H1 (cell line): ENCODE measurements around the gene DLG1. TPM values are rescaled to one million over a fixed set of nuclear protein-coding genes. Genes with fewer than 3 reads are reported as not detected.

Experiments
- CTCF ChIA-PET: fragments of 300-600 bp; sonication (Branson Sonifier 250); formaldehyde crosslinking; loops from one replicate; lab custom pipeline; 2021; ENCODE audit not compliant: partially characterized antibody; lab: Charles Lee
- POLR2A ChIA-PET: fragments of 300-600 bp; sonication (Branson Sonifier 250); formaldehyde crosslinking; loops from one replicate; lab custom pipeline; 2021; ENCODE audit warnings: inconsistent platforms; ENCODE audit not compliant: partially characterized antibody; lab: Charles Lee
- DNase-seq, 2 experiments: peaks; one replicate each; pipeline versions ENCODE4 v3.0.0 to v3.0.0-alpha.2; 2010 to 2022; ENCODE audit warnings: low spot score in 2 of 2, low read depth in 1 of 2, mixed read lengths in 1 of 2
- FAIRE-seq: peaks from 2 replicates; lab custom pipeline; 2011; peaks lifted over from hg19 to GRCh38; lab: Jason Lieb, UNC
- H2AFZ ChIP-seq: 2 replicates; pipeline ENCODE4 v1.8.1; 2012; ENCODE audit warnings: low read length, inconsistent platforms
- H2AK5ac ChIP-seq: 2 replicates; pipeline ENCODE4 v1.6.1; 2013; ENCODE audit warnings: low read depth, low read length
- H2BK120ac ChIP-seq: replicated peaks from 2 replicates; pipeline ENCODE3; 2013; ENCODE audit warnings: low read depth, low read length, inconsistent platforms
- H2BK12ac ChIP-seq: 2 replicates; pipeline ENCODE4 v1.6.1; 2013; ENCODE audit warnings: low read depth, low read length
- H2BK15ac ChIP-seq: 2 replicates; pipeline ENCODE4 v1.6.1; 2013; ENCODE audit warnings: low read length
- H2BK20ac ChIP-seq: 2 replicates; pipeline ENCODE4 v1.6.1; 2013; ENCODE audit warnings: low read length
- H2BK5ac ChIP-seq: 2 replicates; pipeline ENCODE4 v1.6.1; 2013; ENCODE audit warnings: low read depth, low read length
- H3K14ac ChIP-seq: 2 replicates; pipeline ENCODE4 v1.6.1; 2013; ENCODE audit warnings: inconsistent platforms; ENCODE audit not compliant: insufficient read length
- H3K18ac ChIP-seq: 2 replicates; pipeline ENCODE4 v1.6.1; 2013; ENCODE audit warnings: low read length; ENCODE audit errors: extremely low read depth
- H3K23ac ChIP-seq: 2 replicates; pipeline ENCODE4 v1.6.1; 2013; ENCODE audit warnings: inconsistent platforms; ENCODE audit not compliant: insufficient read length
- H3K23me2 ChIP-seq: 2 replicates; pipeline ENCODE4 v1.6.1; 2013; ENCODE audit warnings: low read depth, low read length
- H3K27ac ChIP-seq: 2 replicates; pipeline ENCODE4 v1.6.1; 2011; ENCODE audit warnings: low read depth, low read length, inconsistent platforms
- H3K27me3 ChIP-seq, 4 experiments: replicated peaks in 1 of 4; 1 replicate in 1 of 4; 2 replicates in 3 of 4; pipeline versions ENCODE4 v1.6.1 to v1.8.1; 2011 to 2013; ENCODE audit warnings: low read length in 3 of 4, mild to moderate bottlenecking in 3 of 4, inconsistent platforms in 2 of 4, mixed read lengths in 2 of 4, moderate library complexity in 1 of 4; ENCODE audit not compliant: control insufficient read depth in 3 of 4, insufficient read depth in 3 of 4; ENCODE audit errors: extremely low read depth in 1 of 4
- H3K36me3 ChIP-seq, 4 experiments: 2 replicates each; pipeline versions ENCODE4 v1.6.1 to v1.8.1; 2011 to 2013; ENCODE audit warnings: mild to moderate bottlenecking in 4 of 4, low read length in 3 of 4, moderate library complexity in 2 of 4, control low read depth in 1 of 4, inconsistent platforms in 1 of 4; ENCODE audit not compliant: insufficient read depth in 4 of 4, control insufficient read depth in 2 of 4
- H3K4ac ChIP-seq: replicated peaks from 2 replicates; pipeline ENCODE3; 2013; ENCODE audit warnings: low read length, low read depth, mixed read lengths, inconsistent platforms; ENCODE audit not compliant: insufficient read length
- H3K4me1 ChIP-seq, 4 experiments: replicated peaks in 1 of 4; 1 replicate in 1 of 4; 2 replicates in 3 of 4; pipeline versions ENCODE4 v1.6.1 to v1.8.1; 2011 to 2013; ENCODE audit warnings: low read length in 3 of 4, inconsistent platforms in 2 of 4, mixed read lengths in 1 of 4; ENCODE audit not compliant: insufficient read depth in 4 of 4, control insufficient read depth in 3 of 4
- H3K4me2 ChIP-seq, 2 experiments: 2 replicates each; pipeline versions ENCODE4 v1.6.1 to v1.8.1; 2011 to 2013; ENCODE audit warnings: low read depth in 2 of 2, low read length in 2 of 2, control low read depth in 1 of 2, inconsistent platforms in 1 of 2, mild to moderate bottlenecking in 1 of 2; ENCODE audit not compliant: insufficient read depth in 1 of 2
- H3K4me3 ChIP-seq, 4 experiments: fragments of 200-600, 300-600 bp in 1 of 4; sonication (generic), shearing (Covaris generic), sonication (Bioruptor Twin) in 1 of 4; 2 replicates each; pipeline versions ENCODE4 v1.5.1 to v1.8.1; 2011 to 2016; ENCODE audit warnings: low read length in 4 of 4, low read depth in 3 of 4, control low read depth in 2 of 4, inconsistent platforms in 2 of 4, mild to moderate bottlenecking in 2 of 4, mixed read lengths in 1 of 4, moderate library complexity in 1 of 4; ENCODE audit not compliant: insufficient read depth in 2 of 4; ENCODE audit errors: extremely low read depth in 1 of 4
- H3K56ac ChIP-seq: replicated peaks from 2 replicates; pipeline ENCODE3; 2013; ENCODE audit warnings: low read depth, mild to moderate bottlenecking, mixed read lengths, low read length, inconsistent platforms; ENCODE audit not compliant: insufficient read length
- H3K79me1 ChIP-seq: 2 replicates; pipeline ENCODE4 v1.6.1; 2013; ENCODE audit warnings: low read depth, low read length, control low read depth
- H3K79me2 ChIP-seq, 2 experiments: 2 replicates each; pipeline versions ENCODE4 v1.6.1 to v1.8.1; 2012 to 2013; ENCODE audit warnings: low read length in 2 of 2, mild to moderate bottlenecking in 2 of 2, inconsistent platforms in 1 of 2; ENCODE audit not compliant: insufficient read depth in 2 of 2, control insufficient read depth in 1 of 2
- H3K9ac ChIP-seq, 4 experiments: replicated peaks in 1 of 4; 1 replicate in 1 of 4; 2 replicates in 3 of 4; pipeline versions ENCODE4 v1.6.1 to v1.8.1; 2011 to 2013; ENCODE audit warnings: low read depth in 3 of 4, low read length in 3 of 4, control low read depth in 2 of 4, mild to moderate bottlenecking in 2 of 4, moderate library complexity in 2 of 4, inconsistent platforms in 1 of 4; ENCODE audit errors: extremely low read depth in 1 of 4
- H3K9me3 ChIP-seq, 2 experiments: 2 replicates each; pipeline versions ENCODE4 v1.6.1 to v1.8.1; 2012 to 2013; ENCODE audit warnings: mild to moderate bottlenecking in 2 of 2, moderate library complexity in 2 of 2, control low read depth in 1 of 2, inconsistent platforms in 1 of 2, low read depth in 1 of 2, low read length in 1 of 2, mixed read lengths in 1 of 2; ENCODE audit not compliant: insufficient read depth in 2 of 2
- H4K20me1 ChIP-seq, 2 experiments: replicated peaks in 1 of 2; 2 replicates each; pipeline versions ENCODE3 to v1.8.1; 2011 to 2013; ENCODE audit warnings: inconsistent platforms in 2 of 2, low read length in 2 of 2, mild to moderate bottlenecking in 1 of 2; ENCODE audit not compliant: insufficient read depth in 2 of 2, control insufficient read depth in 1 of 2
- H4K5ac ChIP-seq: 2 replicates; pipeline ENCODE4 v1.6.1; 2013; ENCODE audit warnings: low read length, low read depth, mixed read lengths, inconsistent platforms; ENCODE audit not compliant: insufficient read length
- H4K8ac ChIP-seq: 2 replicates; pipeline ENCODE4 v1.8.0; 2013; ENCODE audit warnings: mild to moderate bottlenecking, moderate library complexity, low read length, inconsistent platforms; ENCODE audit not compliant: insufficient read depth; ENCODE audit errors: extremely low read depth
- H4K91ac ChIP-seq: replicated peaks from 2 replicates; pipeline ENCODE3; 2013; ENCODE audit warnings: low read length, mixed read lengths, inconsistent platforms; ENCODE audit not compliant: insufficient read length
- BCL11A ChIP-seq, 2 experiments: IDR thresholded peaks; one replicate each; pipeline ENCODE4 v1.6.1; 2011; ENCODE audit warnings: low read depth in 2 of 2, low read length in 2 of 2, mild to moderate bottlenecking in 2 of 2
- CTBP2 ChIP-seq: IDR thresholded peaks from 2 replicates; pipeline ENCODE4 v1.7.0; 2011; ENCODE audit warnings: borderline replicate concordance, mild to moderate bottlenecking, moderate library complexity, mixed read lengths, low read length; ENCODE audit not compliant: insufficient read depth, insufficient read length
- NANOG ChIP-seq: IDR thresholded peaks from 2 replicates; pipeline ENCODE4 v1.6.1; 2011; ENCODE audit warnings: low read length, low read depth, mild to moderate bottlenecking, inconsistent platforms; ENCODE audit not compliant: insufficient read depth, poor library complexity, severe bottlenecking
- SRF ChIP-seq: IDR thresholded peaks from 2 replicates; pipeline ENCODE4 v1.6.1; 2011; ENCODE audit warnings: mild to moderate bottlenecking, low read depth, low read length, moderate library complexity
- ZNF274 ChIP-seq: IDR thresholded peaks from 2 replicates; pipeline ENCODE4 v1.7.0; 2012; ENCODE audit warnings: low read length, borderline replicate concordance; ENCODE audit errors: extremely low read depth
- WGBS, 2 experiments: shearing (Covaris generic) in 1 of 2; methylation state at CpG; one replicate each; pipeline versions ENCODE4 v1.1.6 to v1.1.7; 2013 to 2015; ENCODE audit warnings: low lambda C conversion rate in 2 of 2, mixed read lengths in 2 of 2, inconsistent platforms in 1 of 2, low coverage in 1 of 2, missing lambda C conversion rate in 1 of 2; ENCODE audit not compliant: insufficient replicate concordance in 2 of 2, insufficient coverage in 1 of 2, insufficient read length in 1 of 2; ENCODE audit errors: extremely low coverage in 1 of 2, missing lambda C conversion rate in 1 of 2; 5-methylcytosine and 5-hydroxymethylcytosine counted together
- polyA plus RNA-seq, 7 experiments: library from polyadenylated mRNA; depleted of rRNA in 3 of 7; stranded (reverse) in 5 of 7; unstranded in 2 of 7; fragments of >200 nt in 5 of 7; fragments of 200-250 nt in 2 of 7; gene quantifications; 1 replicate in 5 of 7; 2 replicates in 1 of 7; 4 replicates in 1 of 7; pipeline versions ENCODE4 v1.2.1 to v1.2.3, GENCODE V29; 2011 to 2013; ENCODE audit warnings: missing spikeins in 2 of 7, mixed read lengths in 2 of 7
- total RNA-seq: library from RNA; stranded (reverse); fragmentation: NEBNext Ultra II Directional; extraction: Animal tissue kit (Norgen Biotek cat#: 25700); gene quantifications from 2 replicates; pipeline ENCODE4 v1.2.1, GENCODE V29; 2021

The DLG1 gene
- total and polyA plus RNA-seq, 2 of the 8 experiments (the other 6 are each of a cell fraction or from before 2014, with no cell fraction given): 13.4 to 78.8 TPM

DNA sequence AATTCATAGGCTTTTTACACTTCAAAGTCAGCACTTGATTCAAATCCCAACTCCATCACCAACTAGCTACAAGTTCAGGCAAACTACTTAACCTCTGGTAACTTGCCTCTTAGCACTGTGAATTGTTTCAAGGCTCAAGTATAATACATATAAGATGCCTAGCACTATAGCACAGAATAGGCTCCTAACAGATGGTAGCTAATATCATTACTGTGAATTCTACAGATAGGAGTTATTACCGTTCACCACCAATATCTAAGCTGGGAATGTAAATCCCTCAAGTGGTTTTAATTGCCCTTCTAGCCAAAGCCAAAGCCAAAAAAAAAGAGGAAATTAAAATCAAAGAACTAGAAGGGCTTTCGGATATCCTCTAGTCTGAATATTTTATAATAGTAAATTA lies 15.4 kb downstream of the DLG1 start:
- Histone ChIP-seq H3K9me3 (peaks cover 0 to 4% of the 10 kb centered on the region in 2 experiments; a peak in 1 of 4 replicates), H3K4ac (no peak overlapping the region), H4K8ac (no peak overlapping the region), H3K27me3 (no peaks in the 10 kb centered on the region), H3K4me2 (no peak overlapping the region), H3K18ac (no peak overlapping the region), H3K4me1 (no peaks in the 10 kb centered on the region), H3K36me3 (peaks cover 0 to 52% (median 18%) of the 10 kb centered on the region in 4 experiments; a peak in 6 of 8 replicates), H3K23me2 (no peaks in the 10 kb centered on the region), H3K14ac (no peak overlapping the region), H3K79me2 (peaks cover 0 to 61% of the 10 kb centered on the region in 2 experiments; a peak in 3 of 4 replicates), H3K23ac (no peak overlapping the region), H2BK12ac (no peak overlapping the region), H3K56ac (no peak overlapping the region), H3K27ac (no peak overlapping the region), H4K5ac (no peak overlapping the region), H2BK15ac (no peak overlapping the region), H2BK20ac (no peak overlapping the region), H4K91ac (no peak overlapping the region), H4K20me1 (peaks cover 0 to 7% of the 10 kb centered on the region in 2 experiments), H2AK5ac (no peak overlapping the region), H3K9ac (no peak overlapping the region), H3K4me3 (no peak overlapping the region), H2BK120ac (no peak overlapping the region), H2BK5ac (no peak overlapping the region), H2AFZ (no peak overlapping the region), H3K79me1 (no peaks in the 10 kb centered on the region; the same call in 1 of the 2 replicates)
- CTCF ChIA-PET: interaction anchor here (0.8 to 2.8 kb wide), 2 partner anchors 15 to 26 kb away, joined by 3 to 12 read pairs; no protein-coding TSS in a partner anchor
- DNase-seq (no peak), FAIRE-seq (no peak)
- no peak for TF ChIP-seq BCL11A (IDR thresholded peaks at IDR 0.05; ENCODE audit: low read depth in 2 of 2, low read length in 2 of 2)
- TF ChIP-seq NANOG: no peak
- TF ChIP-seq SRF: no peak
- TF ChIP-seq CTBP2: no peak
- no peak for TF ChIP-seq ZNF274
- 59% methylated on average over 2 of the region's 2 CpGs; no CpG with 5 or more reads in 1 of the 2 experiments for WGBS, 2 experiments
- POLR2A ChIA-PET: interaction anchor here (1.0 to 1.3 kb wide), 2 partner anchors 19 to 26 kb away, joined by 3 to 4 read pairs; no protein-coding TSS in a partner anchor
